HepG2 (cell line): ENCODE measurements around the gene PSMC3IP. TPM values are rescaled to one million over a fixed set of nuclear protein-coding genes. Genes with fewer than 3 reads are reported as not detected.

Experiments used
- ATAC-seq: fragments of 200-7000 bp; cut with Tn5 transposase; 3 replicates; pipeline ENCODE4 v1.9.1; 2020; ENCODE audit warnings: mild to moderate bottlenecking, moderate library complexity
- BruUV-seq: library from RNA; stranded (reverse); fragments of 400-500 nt; replicated peaks from 2 replicates; lab custom pipeline; 2021; lab: Mats Ljungman, UMichigan
- CTCF ChIA-PET: fragments of 300-600 bp; formaldehyde crosslinking; extraction: SDS; loops from one replicate; lab custom pipeline; 2021; ENCODE audit warnings: low total read pairs, inconsistent platforms, low intra/inter-chr PET ratio; lab: Yijun Ruan, JAX
- POLR2A ChIA-PET: fragments of 350-600 bp; sonication (Branson Sonifier 250); formaldehyde crosslinking; loops from one replicate; lab custom pipeline; 2020; ENCODE audit warnings: antibody characterized with exemption, inconsistent platforms; lab: Yijun Ruan, JAX
- DNase-seq: peaks from one replicate; pipeline ENCODE4 v3.0.0-alpha.2; 2015; ENCODE audit warnings: low spot score
- FAIRE-seq: peaks from 3 replicates; lab custom pipeline; 2011; peaks lifted over from hg19 to GRCh38; lab: Jason Lieb, UNC
- H2AFZ ChIP-seq: one replicate; pipeline ENCODE4 v1.6.1; 2011; ENCODE audit warnings: low read length, inconsistent platforms
- H3K27ac ChIP-seq: fragments of 300-600 bp; 3 replicates; pipeline ENCODE4 v1.8.0; 2011; ENCODE audit warnings: mixed run types, mild to moderate bottlenecking, mixed read lengths, low read length, inconsistent platforms; ENCODE audit not compliant: insufficient read depth; ENCODE audit errors: extremely low read length
- H3K27me3 ChIP-seq, 2 experiments: fragments of 200-600 bp in 1 of 2; 2 replicates in 1 of 2; 3 replicates in 1 of 2; pipeline versions ENCODE4 v1.6.0 to v1.8.0; 2011; ENCODE audit warnings: low read length in 2 of 2, mild to moderate bottlenecking in 2 of 2, moderate library complexity in 2 of 2, inconsistent platforms in 1 of 2; ENCODE audit not compliant: insufficient read depth in 2 of 2, control insufficient read depth in 1 of 2
- H3K36me3 ChIP-seq, 2 experiments: fragments of 200-600 bp in 1 of 2; replicated peaks in 1 of 2; 2 replicates in 1 of 2; 3 replicates in 1 of 2; pipeline versions ENCODE4 v1.5.1 to v1.8.0; 2011; ENCODE audit warnings: low read length in 2 of 2, inconsistent platforms in 1 of 2; ENCODE audit not compliant: insufficient read depth in 2 of 2, control insufficient read depth in 1 of 2
- H3K4me1 ChIP-seq: 2 replicates; pipeline ENCODE4 v1.5.1; 2012; ENCODE audit warnings: low read length, inconsistent platforms; ENCODE audit not compliant: insufficient read depth
- H3K4me2 ChIP-seq: 2 replicates; pipeline ENCODE4 v1.6.0; 2011; ENCODE audit warnings: low read depth, low read length, inconsistent platforms
- H3K4me3 ChIP-seq, 3 experiments: fragments of 200-600 bp in 1 of 3; sonication (generic), shearing (Covaris generic) in 1 of 3; replicated peaks in 1 of 3; 2 replicates each; pipeline ENCODE4 v1.5.1; 2011 to 2016; ENCODE audit warnings: low read length in 3 of 3, inconsistent platforms in 2 of 3, low read depth in 2 of 3, mild to moderate bottlenecking in 2 of 3, control low read depth in 1 of 3, mixed read lengths in 1 of 3; ENCODE audit not compliant: insufficient read depth in 1 of 3
- H3K79me2 ChIP-seq: one replicate; pipeline ENCODE4 v1.6.1; 2011; ENCODE audit warnings: low read length, inconsistent platforms; ENCODE audit not compliant: insufficient read depth
- H3K9ac ChIP-seq: 2 replicates; pipeline ENCODE4 v1.6.0; 2011; ENCODE audit warnings: mild to moderate bottlenecking, low read depth, low read length, inconsistent platforms; ENCODE audit not compliant: insufficient read depth
- H3K9me3 ChIP-seq: 2 replicates; pipeline ENCODE4 v1.5.1; 2012; ENCODE audit warnings: mild to moderate bottlenecking, low read length
- H4K20me1 ChIP-seq: 2 replicates; pipeline ENCODE4 v1.6.0; 2011; ENCODE audit warnings: inconsistent platforms, mild to moderate bottlenecking, low read length, moderate library complexity; ENCODE audit not compliant: insufficient read depth
- GATA4 ChIP-seq: sonication (generic); IDR thresholded peaks from 2 replicates; pipeline ENCODE4 v1.6.1; 2016; ENCODE audit warnings: antibody characterized with exemption, low read depth, borderline replicate concordance
- HDAC6 ChIP-seq: fragments of 200-600 bp; sonication (generic); IDR thresholded peaks from 2 replicates; pipeline ENCODE4 v1.7.0; 2017; ENCODE audit warnings: mild to moderate bottlenecking, antibody characterized with exemption, low read length, low read depth
- KLF11 ChIP-seq: IDR thresholded peaks from 2 replicates; pipeline ENCODE4 v1.6.1; 2016; ENCODE audit warnings: missing compliant biosample characterization
- KMT2A ChIP-seq: sonication (generic); formaldehyde crosslinking; IDR thresholded peaks from 2 replicates; pipeline ENCODE4 v1.4.0; 2020; ENCODE audit warnings: missing genetic modification reagents
- MED1 ChIP-seq: sonication (generic); formaldehyde crosslinking; IDR thresholded peaks from 2 replicates; pipeline ENCODE4 v1.4.0; 2020; ENCODE audit warnings: missing genetic modification reagents
- MYPOP ChIP-seq: sonication (generic); formaldehyde crosslinking; IDR thresholded peaks from 2 replicates; pipeline ENCODE4 v1.8.1; 2023; ENCODE audit warnings: mild to moderate bottlenecking, moderate library complexity, missing genetic modification reagents
- NCOR1 ChIP-seq: fragments of 200-600 bp; sonication (generic); IDR thresholded peaks from 2 replicates; pipeline ENCODE4 v1.7.0; 2017; ENCODE audit warnings: antibody characterized with exemption, low read length, borderline replicate concordance
- RFXAP ChIP-seq: sonication (generic); formaldehyde crosslinking; IDR thresholded peaks from 2 replicates; pipeline ENCODE4 v1.4.0; 2020; ENCODE audit warnings: missing genetic modification reagents, borderline replicate concordance
- SMAD9 ChIP-seq: sonication (generic); formaldehyde crosslinking; IDR thresholded peaks from 2 replicates; pipeline ENCODE4 v1.5.1; 2020; ENCODE audit warnings: mild to moderate bottlenecking, missing genetic modification reagents
- SP2 ChIP-seq: sonication (generic); formaldehyde crosslinking; IDR thresholded peaks from 2 replicates; pipeline ENCODE4 v1.5.1; 2020; ENCODE audit warnings: mild to moderate bottlenecking, missing genetic modification reagents
- TP53 ChIP-seq: sonication (generic); formaldehyde crosslinking; conservative IDR thresholded peaks from 2 replicates; pipeline ENCODE4 v1.4.0; 2020; ENCODE audit warnings: missing genetic modification reagents
- YEATS4 ChIP-seq: sonication (generic); formaldehyde crosslinking; IDR thresholded peaks from 2 replicates; pipeline ENCODE4 v1.4.0; 2020; ENCODE audit warnings: missing genetic modification reagents, borderline replicate concordance
- ZBTB46 ChIP-seq: sonication (generic); formaldehyde crosslinking; IDR thresholded peaks from 2 replicates; pipeline ENCODE4 v1.4.0; 2020; ENCODE audit warnings: mild to moderate bottlenecking, missing genetic modification reagents, borderline replicate concordance
- ZC3H13 ChIP-seq: sonication (generic); formaldehyde crosslinking; IDR thresholded peaks from 2 replicates; pipeline ENCODE4 v1.8.1; 2023; ENCODE audit warnings: mild to moderate bottlenecking, missing genetic modification reagents, moderate library complexity
- ZKSCAN8 ChIP-seq: IDR thresholded peaks from 2 replicates; pipeline ENCODE4 v1.6.1; 2016; ENCODE audit warnings: borderline replicate concordance, missing genetic modification reagents, missing compliant biosample characterization
- ZNF143 ChIP-seq: sonication (generic); formaldehyde crosslinking; IDR thresholded peaks from 2 replicates; pipeline ENCODE4 v1.4.0; 2020; ENCODE audit warnings: missing genetic modification reagents
- ZNF224 ChIP-seq: sonication (generic); formaldehyde crosslinking; IDR thresholded peaks from 2 replicates; pipeline ENCODE4 v1.5.0; 2020; ENCODE audit warnings: mild to moderate bottlenecking, missing genetic modification reagents
- ZNF335 ChIP-seq: sonication (generic); formaldehyde crosslinking; IDR thresholded peaks from 2 replicates; pipeline ENCODE4 v1.4.0; 2020; ENCODE audit warnings: missing genetic modification reagents
- ZNF350 ChIP-seq: sonication (generic); formaldehyde crosslinking; IDR thresholded peaks from 2 replicates; pipeline ENCODE4 v1.4.0; 2020; ENCODE audit warnings: mild to moderate bottlenecking, low read depth, missing genetic modification reagents, borderline replicate concordance
- ZNF576 ChIP-seq: sonication (generic); formaldehyde crosslinking; IDR thresholded peaks from 2 replicates; pipeline ENCODE4 v1.4.0; 2020; ENCODE audit warnings: mild to moderate bottlenecking, missing genetic modification reagents
- ZNF782 ChIP-seq: sonication (generic); formaldehyde crosslinking; IDR thresholded peaks from 2 replicates; pipeline ENCODE4 v1.4.0; 2020; ENCODE audit warnings: missing genetic modification reagents, mild to moderate bottlenecking, borderline replicate concordance
- ZNF788 ChIP-seq: sonication (generic); formaldehyde crosslinking; IDR thresholded peaks from 2 replicates; pipeline ENCODE4 v1.5.0; 2020; ENCODE audit warnings: mild to moderate bottlenecking, missing genetic modification reagents, borderline replicate concordance
- WGBS: methylation state at CpG from one replicate; pipeline ENCODE4 v1.1.6; 2017; ENCODE audit warnings: low lambda C conversion rate; 5-methylcytosine and 5-hydroxymethylcytosine counted together
- in situ Hi-C: cut with HindIII; loops from 2 replicates; pipeline ENCODE4 v1.10.0; 2017; ENCODE audit warnings: low pct_unique_long_range_greater_than_20kb; ENCODE audit not compliant: extremely low pct_ligation_motif_present
- intact Hi-C: fragments of 100-400 bp; cut with micrococcal nuclease; formaldehyde crosslinking; loops from one replicate; pipeline ENCODE4 v1.10.0; 2022; ENCODE audit not compliant: unreplicated experiment
- polyA plus RNA-seq, 8 experiments: library from polyadenylated mRNA; depleted of rRNA in 3 of 8; stranded (reverse) in 7 of 8; unstranded in 1 of 8; fragments of >200 nt; fragmentation: Illumina TruSeq in 4 of 8; extraction: Trizol in 4 of 8; gene quantifications; 2 replicates each; pipeline versions ENCODE4 v1.2.1 to v1.2.3, GENCODE V29; 2011 to 2016; ENCODE audit warnings: low read depth in 4 of 8, missing spikeins in 1 of 8, mixed read lengths in 1 of 8; ENCODE audit not compliant: insufficient read depth in 1 of 8
- total RNA-seq, 5 experiments: library from RNA; depleted of rRNA; stranded (reverse); fragments of >200 nt; fragmentation: Illumina TruSeq; extraction: Trizol; gene quantifications; 2 replicates each; pipeline ENCODE4 v1.2.3, GENCODE V29; 2016; ENCODE audit warnings: low read depth in 1 of 5

PSMC3IP gene
- total and polyA plus RNA-seq, 2 of the 13 experiments (the other 11 are each of a cell fraction or from before 2014, with no cell fraction given), result 6.5 to 22.4 TPM

- POLR2A ChIA-PET, result interaction anchor here (1.0 to 4.2 kb wide), 24 partner anchors 8 to 223 kb away, joined by 3 to 68 read pairs (median 6); partner anchors contain the start of genes CAVIN1, COASY, HSD17B1 and MLX
- peaks cover 62% of the 10 kb centered on the region for H3K4me1 ChIP-seq
- no peak overlapping the region for H2AFZ ChIP-seq
- H3K27ac ChIP-seq, result peak overlapping the region; percentile 79
- no peaks in the 10 kb centered on the region for H4K20me1 ChIP-seq
- peak overlapping the region; percentile 40 to 72 (median 54) for H3K4me3 ChIP-seq
- no peaks in the 10 kb centered on the region for H3K9me3 ChIP-seq
- H3K4me2 ChIP-seq, result peak overlapping the region; percentile 99
- H3K27me3 ChIP-seq, result no peaks in the 10 kb centered on the region
- peaks cover 3 to 5% of the 10 kb centered on the region in 2 experiments; a peak in 1 of 5 replicates for H3K36me3 ChIP-seq
- BruUV-seq, result TSS peak; percentile 96
- CTCF ChIA-PET, result no interaction called here
- WGBS, result 53% methylated on average over 26 of the region's 26 CpGs
- ATAC-seq (no peak), DNase-seq (no peak), FAIRE-seq (no peak)
- intact Hi-C loops, result no loop called here
- H3K79me2 ChIP-seq, result peaks cover 13% of the 10 kb centered on the region
- peak overlapping the region; percentile 83 for H3K9ac ChIP-seq
- in situ Hi-C loops, result no loop called here
- TF ChIP-seq RFXAP (CRISPR knock-in tag) (no peak), ZNF224 (CRISPR knock-in tag) (peak; percentile 15; the same call in 1 of the 2 replicates), ZNF335 (CRISPR knock-in tag) (0 out of 2 replicates have a peak, but pooled peaks have one; percentile 53), KMT2A (CRISPR knock-in tag) (0 out of 2 replicates have a peak, but pooled peaks have one; percentile 54), ZC3H13 (peak; percentile 94), ZNF143 (no peak), ZKSCAN8 (CRISPR knock-in tag) (peak; percentile 74; the same call in 1 of the 2 replicates), KLF11 (peak; percentile 47; the same call in 1 of the 2 replicates), ZNF782 (CRISPR knock-in tag) (no peak), GATA4 (no peak), MYPOP (CRISPR knock-in tag) (no peak), NCOR1 (no peak), MED1 (no peak), ZNF788 (CRISPR knock-in tag) (0 out of 2 replicates have a peak, but pooled peaks have one; percentile 21), YEATS4 (CRISPR knock-in tag) (no peak), ZNF350 (CRISPR knock-in tag) (peak; percentile 2), HDAC6 (no peak), SMAD9 (CRISPR knock-in tag) (no peak), ZNF576 (peak; percentile 58; the same call in 1 of the 2 replicates), TP53 (peak; percentile 35; the same call in 1 of the 2 replicates), SP2 (CRISPR knock-in tag) (no peak), ZBTB46 (CRISPR knock-in tag) (0 out of 2 replicates have a peak, but pooled peaks have one; percentile 17)
Measured at GRCh38 chr17:42535155-42536047, 42.1 kb downstream of the PSMC3IP start.
